Activated T-cell treated with anti-CD3 and anti-CD28 coated beads, Interleukin-2, amount 50 U/mL, for 72 hours (primary cell): Measurements from ENCODE around the gene LOXL3. TPM values are rescaled to one million over a fixed set of nuclear protein-coding genes. Genes with fewer than 3 reads are reported as not detected.
"Not testable (repeated sequence)": the region's sequence is repeated elsewhere in the genome, so short reads cannot be mapped to it uniquely, and the experiment has no call there.

Experiments used
- ATAC-seq, 2 donors: fragments of 150-1000 bp; cut with Tn5 transposase; replicated peaks in 1 of 2; 2 replicates each; pipeline ENCODE4 v1.10.0; 2021; ENCODE audit warnings: moderate library complexity in 2 of 2, mild to moderate bottlenecking in 1 of 2
- DNase-seq, 2 donors: peaks; one replicate each; pipeline ENCODE4 v3.0.0; 2021 to 2022; ENCODE audit warnings: mixed read lengths in 1 of 2
- H3K27ac Mint-ChIP-seq: one replicate; pipeline ENCODE4 v1.8.0; 2022; ENCODE audit warnings: mild to moderate bottlenecking, moderate library complexity, mixed read lengths
- H3K27me3 Mint-ChIP-seq: one replicate; pipeline ENCODE4 v1.8.0; 2022; ENCODE audit warnings: low read depth, mixed read lengths
- H3K36me3 Mint-ChIP-seq, 2 donors: one replicate each; pipeline ENCODE4 v1.8.0; 2022; ENCODE audit warnings: mixed read lengths in 2 of 2, mild to moderate bottlenecking in 1 of 2; ENCODE audit not compliant: insufficient read depth in 2 of 2
- H3K4me1 Mint-ChIP-seq: one replicate; pipeline ENCODE4 v1.8.0; 2022; ENCODE audit warnings: low read depth, mixed read lengths
- H3K4me3 Mint-ChIP-seq, 2 donors: one replicate each; pipeline ENCODE4 v1.8.0; 2022; ENCODE audit warnings: mild to moderate bottlenecking in 2 of 2, mixed read lengths in 2 of 2, moderate library complexity in 2 of 2
- H3K9me3 Mint-ChIP-seq, 2 donors: one replicate each; pipeline ENCODE4 v1.8.0; 2022; ENCODE audit warnings: mixed read lengths in 2 of 2
- total RNA-seq, 2 donors: library from RNA; stranded (reverse); gene quantifications; one replicate each; pipeline ENCODE4 v1.2.3, GENCODE V29; 2022

The LOXL3 gene
- total RNA-seq, 2 donors from 2014 or later: 3.1 to 3.6 TPM

- H3K27ac Mint-ChIP-seq: no peak overlapping the region
- H3K36me3 Mint-ChIP-seq: peaks cover 2 to 17% of the 10 kb centered on the region in 2 donors
- no peak for ATAC-seq
Observed at GRCh38 chr2:74486141-74486540, 67.6 kb downstream of the LOXL3 start.

GRCh38 chr2:74483675-74484164, 70.0 kb downstream of the LOXL3 start:
- not testable (repeated sequence) for ATAC-seq, H3K27me3 Mint-ChIP-seq, DNase-seq, H3K9me3 Mint-ChIP-seq
- peaks cover 2 to 26% of the 10 kb centered on the region in 2 donors for H3K36me3 Mint-ChIP-seq
- H3K4me3 Mint-ChIP-seq: peak overlapping the region; percentile 92 to 96
- H3K27ac Mint-ChIP-seq: peak overlapping the region; percentile 97
- peaks cover 44% of the 10 kb centered on the region for H3K4me1 Mint-ChIP-seq

More at GRCh38 chr2:74486141-74486540, 67.6 kb downstream of the LOXL3 start:
- H3K9me3 Mint-ChIP-seq: no peaks in the 10 kb centered on the region
- H3K4me3 Mint-ChIP-seq: no peak overlapping the region
- DNase-seq: no peak
- no peaks in the 10 kb centered on the region for H3K27me3 Mint-ChIP-seq
- peaks cover 21% of the 10 kb centered on the region for H3K4me1 Mint-ChIP-seq

GRCh38 chr2:74482801-74483674, 70.7 kb downstream of the LOXL3 start, which contains the start of the genes CCDC142 and TTC31:
CCDC142 (minus strand) TSS chr2:74482998; CDS start chr2:74482837, 161 bp downstream.
TTC31 (plus strand) TSS chr2:74483081; CDS start chr2:74483096, 15 bp downstream.
- peak; percentile 93 to 94 for ATAC-seq
- H3K27me3 Mint-ChIP-seq: no peaks in the 10 kb centered on the region
- H3K9me3 Mint-ChIP-seq: no peaks in the 10 kb centered on the region
- peak; percentile 93 to 96 for DNase-seq
- peak within 1 kb of the TSS; percentile 97 for H3K27ac Mint-ChIP-seq
- peak within 1 kb of the TSS; percentile 92 to 96 for H3K4me3 Mint-ChIP-seq
- H3K36me3 Mint-ChIP-seq: peaks cover 2 to 26% of the 10 kb centered on the region in 2 donors
- H3K4me1 Mint-ChIP-seq: peaks cover 44% of the 10 kb centered on the region

Other genes starting within 250 kb of the LOXL3 start
- gene SLC4A5, start 210.5 kb downstream of the LOXL3 start, total RNA-seq: 1 to 10 TPM; 4.4 to 6.5 TPM
- 10 to 100 TPM; 68.9 to 71.4 TPM for gene DCTN1, start 173.6 kb downstream of the LOXL3 start, total RNA-seq
- gene C2orf81, start 132.3 kb downstream of the LOXL3 start, total RNA-seq: 1 to 10 TPM; 3.7 to 4.9 TPM
- 10 to 100 TPM; 67.6 to 67.9 TPM for gene WDR54, start 132.2 kb downstream of the LOXL3 start, total RNA-seq
- gene RTKN, start 112.0 kb downstream of the LOXL3 start, total RNA-seq: 1 to 10 TPM; 3.1 to 4.8 TPM
- gene INO80B, start 98.9 kb downstream of the LOXL3 start, total RNA-seq: 10 to 100 TPM; 39.2 to 44.1 TPM
- gene WBP1, start 95.5 kb downstream of the LOXL3 start, total RNA-seq: 10 to 100 TPM; 65.0 to 87.7 TPM
- 10 to 100 TPM; 64.7 to 65.1 TPM for gene MOGS, start 88.6 kb downstream of the LOXL3 start, total RNA-seq
- 10 to 100 TPM; 65.7 to 80.7 TPM for gene MRPL53, start 81.3 kb downstream of the LOXL3 start, total RNA-seq
- 1 to 10 TPM; 9.0 to 9.5 TPM for gene CCDC142, start 70.9 kb downstream of the LOXL3 start, total RNA-seq
- gene TTC31, start 70.9 kb downstream of the LOXL3 start, total RNA-seq: 10 to 100 TPM; 41.8 to 43.9 TPM
- gene LBX2, start 54.3 kb downstream of the LOXL3 start, total RNA-seq: 1 to 10 TPM; 1.2 TPM
- gene PCGF1, start 46.2 kb downstream of the LOXL3 start, total RNA-seq: 10 to 100 TPM; 46.9 to 63.1 TPM
- 1 to 10 TPM; 1.4 to 2.4 TPM for gene TLX2, start 39.5 kb downstream of the LOXL3 start, total RNA-seq
- 1 to 10 TPM; 1.5 to 1.9 TPM for gene DQX1, start 27.7 kb downstream of the LOXL3 start, total RNA-seq
- gene AUP1, start 24.2 kb downstream of the LOXL3 start, total RNA-seq: 100 to 1,000 TPM; 128 to 136 TPM
- gene HTRA2, start 24.0 kb downstream of the LOXL3 start, total RNA-seq: 10 to 100 TPM; 74.3 to 84.9 TPM
- gene DOK1, start 778 bp upstream of the LOXL3 start, total RNA-seq: 10 to 100 TPM; 20.6 to 25.6 TPM
- gene M1AP, start 94.4 kb upstream of the LOXL3 start, total RNA-seq: not detected
- 1 to 10 TPM; 6.4 to 9.7 TPM for gene SEMA4F, start 100.3 kb upstream of the LOXL3 start, total RNA-seq